DOHH2 (cell line): ENCODE data around the gene COPZ1.
"Not testable (repeated sequence)": the region's sequence is repeated elsewhere in the genome, so short reads cannot be mapped to it uniquely, and the experiment has no call there.

Source experiments
- H3F3A ChIP-seq: fragments of 200-600 bp; sonication (generic), shearing (Covaris generic); 2 replicates; pipeline ENCODE4 v1.6.0; 2016; ENCODE audit warnings: antibody characterized with exemption, mild to moderate bottlenecking; ENCODE audit not compliant: control insufficient read depth, insufficient read depth
- H3K27ac ChIP-seq: fragments of 200-600 bp; sonication (generic); 2 replicates; pipeline ENCODE4 v1.5.1; 2014; ENCODE audit warnings: low read depth, mild to moderate bottlenecking, low read length, moderate library complexity
- H3K27me3 ChIP-seq: fragments of 200-600 bp; sonication (generic); 2 replicates; pipeline ENCODE4 v1.6.1; 2014; ENCODE audit warnings: mild to moderate bottlenecking, low read length, mixed read lengths; ENCODE audit not compliant: control insufficient read depth
- H3K36me3 ChIP-seq: fragments of 200-600 bp; sonication (generic); 2 replicates; pipeline ENCODE4 v1.6.1; 2014; ENCODE audit warnings: mild to moderate bottlenecking, low read length, moderate library complexity, mixed read lengths; ENCODE audit not compliant: control insufficient read depth
- H3K4me1 ChIP-seq: fragments of 200-600 bp; sonication (generic); 2 replicates; pipeline ENCODE4 v1.6.1; 2014; ENCODE audit warnings: mild to moderate bottlenecking, low read length, mixed read lengths; ENCODE audit not compliant: control insufficient read depth
- H3K4me2 ChIP-seq: fragments of 200-600 bp; sonication (generic); 2 replicates; pipeline ENCODE4 v1.6.0; 2014; ENCODE audit warnings: mild to moderate bottlenecking, low read length, moderate library complexity
- H3K4me3 ChIP-seq: fragments of 200-600 bp; sonication (generic); 2 replicates; pipeline ENCODE4 v1.5.1; 2014; ENCODE audit warnings: mild to moderate bottlenecking, low read length, mixed read lengths
- H3K79me2 ChIP-seq: fragments of 200-600 bp; sonication (generic); 2 replicates; pipeline ENCODE4 v1.6.1; 2014; ENCODE audit warnings: mild to moderate bottlenecking, low read length, mixed read lengths; ENCODE audit not compliant: control insufficient read depth
- H3K9me2 ChIP-seq: fragments of 200-600 bp; sonication (generic); replicated peaks from 2 replicates; pipeline ENCODE4 v1.6.1; 2014; ENCODE audit warnings: mild to moderate bottlenecking, low read length, mixed read lengths; ENCODE audit not compliant: control insufficient read depth
- H3K9me3 ChIP-seq: fragments of 200-600 bp; sonication (generic); 2 replicates; pipeline ENCODE4 v1.6.1; 2014; ENCODE audit warnings: antibody characterized with exemption, low read length, mixed read lengths; ENCODE audit not compliant: control insufficient read depth, insufficient read depth
- H4K20me1 ChIP-seq: fragments of 200-600 bp; sonication (generic); 2 replicates; pipeline ENCODE4 v1.6.0; 2014; ENCODE audit warnings: low read depth, mild to moderate bottlenecking, antibody characterized with exemption, low read length, moderate library complexity; ENCODE audit not compliant: control insufficient read depth, insufficient read depth
- EZH2phosphoT487 ChIP-seq: fragments of 200-600 bp; sonication (generic); IDR thresholded peaks from 2 replicates; pipeline ENCODE4 v1.6.1; 2017; ENCODE audit warnings: borderline replicate concordance, mild to moderate bottlenecking, antibody characterized with exemption, low read length, moderate library complexity, mixed read lengths
- TF ChIP-seq, protein P1 (sequence below): fragments of 200-600 bp; sonication (generic); IDR thresholded peaks from one replicate; pipeline ENCODE4 v1.5.1; 2014; ENCODE audit warnings: antibody characterized with exemption, mild to moderate bottlenecking, low read depth, low read length; ENCODE audit not compliant: poor library complexity, severe bottlenecking

Gene COPZ1

DNA sequence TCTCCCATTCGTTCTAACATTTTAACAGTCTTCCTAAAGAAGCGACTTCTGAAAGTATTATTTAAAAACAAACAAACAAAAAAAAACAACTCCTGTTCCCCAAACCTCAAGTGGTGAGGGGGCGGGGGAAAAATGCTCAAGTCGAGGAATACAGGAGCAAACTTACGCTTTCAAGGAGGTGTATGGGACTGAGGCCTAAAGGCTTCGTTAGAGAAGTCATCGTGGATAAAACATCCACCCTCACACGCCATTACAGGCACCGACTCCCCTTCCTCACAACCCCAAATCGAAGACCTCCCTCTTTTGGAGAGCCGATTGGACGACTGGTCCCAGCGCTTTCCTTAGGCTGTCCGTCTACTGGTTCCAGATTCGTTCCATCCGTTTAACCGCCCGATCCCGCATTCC, 45.7 kb upstream of the COPZ1 start:
- H3K4me2 ChIP-seq = peak overlapping the region; percentile 93
- H3K27ac ChIP-seq = peak overlapping the region; percentile 93
- peak overlapping the region; percentile 96 for H3K4me3 ChIP-seq
- H3K9me2 ChIP-seq = no peaks in the 10 kb centered on the region
- TF ChIP-seq, protein P1, sequence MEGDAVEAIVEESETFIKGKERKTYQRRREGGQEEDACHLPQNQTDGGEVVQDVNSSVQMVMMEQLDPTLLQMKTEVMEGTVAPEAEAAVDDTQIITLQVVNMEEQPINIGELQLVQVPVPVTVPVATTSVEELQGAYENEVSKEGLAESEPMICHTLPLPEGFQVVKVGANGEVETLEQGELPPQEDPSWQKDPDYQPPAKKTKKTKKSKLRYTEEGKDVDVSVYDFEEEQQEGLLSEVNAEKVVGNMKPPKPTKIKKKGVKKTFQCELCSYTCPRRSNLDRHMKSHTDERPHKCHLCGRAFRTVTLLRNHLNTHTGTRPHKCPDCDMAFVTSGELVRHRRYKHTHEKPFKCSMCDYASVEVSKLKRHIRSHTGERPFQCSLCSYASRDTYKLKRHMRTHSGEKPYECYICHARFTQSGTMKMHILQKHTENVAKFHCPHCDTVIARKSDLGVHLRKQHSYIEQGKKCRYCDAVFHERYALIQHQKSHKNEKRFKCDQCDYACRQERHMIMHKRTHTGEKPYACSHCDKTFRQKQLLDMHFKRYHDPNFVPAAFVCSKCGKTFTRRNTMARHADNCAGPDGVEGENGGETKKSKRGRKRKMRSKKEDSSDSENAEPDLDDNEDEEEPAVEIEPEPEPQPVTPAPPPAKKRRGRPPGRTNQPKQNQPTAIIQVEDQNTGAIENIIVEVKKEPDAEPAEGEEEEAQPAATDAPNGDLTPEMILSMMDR = no peak
- no peak for TF ChIP-seq EZH2phosphoT487
- H3K9me3 ChIP-seq = no peaks in the 10 kb centered on the region
- peaks cover 37% of the 10 kb centered on the region for H4K20me1 ChIP-seq
- H3K79me2 ChIP-seq = peaks cover 94% of the 10 kb centered on the region
- H3K36me3 ChIP-seq = peaks cover 86% of the 10 kb centered on the region
- H3K4me1 ChIP-seq = peaks cover 52% of the 10 kb centered on the region
- H3F3A ChIP-seq = peaks cover 58% of the 10 kb centered on the region
- H3K27me3 ChIP-seq = no peaks in the 10 kb centered on the region

- peaks cover 86% of the 10 kb centered on the region for H3K36me3 ChIP-seq
- TF ChIP-seq EZH2phosphoT487 = no peak
- TF ChIP-seq, protein P1 = no peak
- peaks cover 38% of the 10 kb centered on the region for H4K20me1 ChIP-seq
- H3K4me2 ChIP-seq = peak within 1 kb of the TSS; percentile 93
- no peaks in the 10 kb centered on the region for H3K27me3 ChIP-seq
- peak within 1 kb of the TSS; percentile 96 for H3K4me3 ChIP-seq
- no peaks in the 10 kb centered on the region for H3K9me2 ChIP-seq
- peaks cover 52% of the 10 kb centered on the region for H3K4me1 ChIP-seq
- H3K9me3 ChIP-seq = no peaks in the 10 kb centered on the region
- peaks cover 58% of the 10 kb centered on the region for H3F3A ChIP-seq
- H3K27ac ChIP-seq = peak within 1 kb of the TSS; percentile 93
- H3K79me2 ChIP-seq = peaks cover 89% of the 10 kb centered on the region
Measured at GRCh38 chr12:54279632-54280467, 45.1 kb upstream of the COPZ1 start, which contains the start of gene CBX5. Gene CBX5 (minus strand): TSS chr12:54280122. CDS start chr12:54257650, 22,472 bp downstream.

- peak within 1 kb of the TSS; percentile 93 for H3K4me2 ChIP-seq
- H3K36me3 ChIP-seq = peaks cover 86% of the 10 kb centered on the region
- no peaks in the 10 kb centered on the region for H3K27me3 ChIP-seq
- H3K9me2 ChIP-seq = no peaks in the 10 kb centered on the region
- H3K4me3 ChIP-seq = peak within 1 kb of the TSS; percentile 96
- H3K9me3 ChIP-seq = no peaks in the 10 kb centered on the region
- H4K20me1 ChIP-seq = peaks cover 38% of the 10 kb centered on the region
- H3K79me2 ChIP-seq = peaks cover 81% of the 10 kb centered on the region
- H3K4me1 ChIP-seq = peaks cover 58% of the 10 kb centered on the region
- peak within 1 kb of the TSS; percentile 93 for H3K27ac ChIP-seq
- TF ChIP-seq EZH2phosphoT487 = no peak
- TF ChIP-seq, protein P1 = no peak
- H3F3A ChIP-seq = peaks cover 63% of the 10 kb centered on the region
Measured at GRCh38 chr12:54280468-54281260, 44.3 kb upstream of the COPZ1 start, which contains the start of gene HNRNPA1. Gene HNRNPA1 (plus strand): TSS chr12:54280726. CDS start chr12:54280808, 82 bp downstream.

GRCh38 chr12:54281261-54281638, 43.7 kb upstream of the COPZ1 start:
- not testable (repeated sequence) for H3K27me3 ChIP-seq, H3K9me2 ChIP-seq, H3K9me3 ChIP-seq
- Histone ChIP-seq H3K27ac (peak overlapping the region; percentile 93), H3K4me1 (peaks cover 60% of the 10 kb centered on the region), H4K20me1 (peaks cover 42% of the 10 kb centered on the region), H3K4me2 (peak overlapping the region; percentile 91), H3K36me3 (peaks cover 86% of the 10 kb centered on the region), H3K4me3 (peak overlapping the region; percentile 96), H3K79me2 (peaks cover 75% of the 10 kb centered on the region), H3F3A (peaks cover 68% of the 10 kb centered on the region)

DNA sequence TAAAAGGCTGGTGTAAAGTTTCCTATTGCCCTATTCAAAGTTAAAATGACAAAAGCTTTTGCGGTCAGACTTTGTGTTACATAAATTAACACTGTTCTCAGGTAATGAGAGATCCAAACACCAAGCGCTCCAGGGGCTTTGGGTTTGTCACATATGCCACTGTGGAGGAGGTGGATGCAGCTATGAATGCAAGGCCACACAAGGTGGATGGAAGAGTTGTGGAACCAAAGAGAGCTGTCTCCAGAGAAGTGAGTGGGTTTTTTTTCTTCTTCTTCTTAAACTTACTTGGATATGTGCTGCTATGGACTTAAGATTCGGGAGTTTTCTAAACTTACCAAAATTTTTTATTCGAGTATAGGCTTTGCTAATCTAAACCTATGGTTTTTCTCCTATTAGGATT, 43.2 kb upstream of the COPZ1 start:
- Histone ChIP-seq H3F3A (peaks cover 68% of the 10 kb centered on the region), H3K4me2 (peak overlapping the region; percentile 91), H3K79me2 (peaks cover 71% of the 10 kb centered on the region), H3K36me3 (peaks cover 86% of the 10 kb centered on the region), H3K4me3 (peak overlapping the region; percentile 96), H4K20me1 (peaks cover 44% of the 10 kb centered on the region), H3K4me1 (peaks cover 57% of the 10 kb centered on the region), H3K27ac (peak overlapping the region; percentile 93)
- not testable (repeated sequence) for H3K27me3 ChIP-seq, H3K9me2 ChIP-seq, H3K9me3 ChIP-seq
